Measurements from ENCODE around the gene GUCY1A1. TPM values are rescaled to one million over a fixed set of nuclear protein-coding genes. Genes with fewer than 3 reads are reported as not detected.

GUCY1A1 gene
- polyA plus RNA-seq, 1 donor from 2014 or later: 13.6 TPM

DNA sequence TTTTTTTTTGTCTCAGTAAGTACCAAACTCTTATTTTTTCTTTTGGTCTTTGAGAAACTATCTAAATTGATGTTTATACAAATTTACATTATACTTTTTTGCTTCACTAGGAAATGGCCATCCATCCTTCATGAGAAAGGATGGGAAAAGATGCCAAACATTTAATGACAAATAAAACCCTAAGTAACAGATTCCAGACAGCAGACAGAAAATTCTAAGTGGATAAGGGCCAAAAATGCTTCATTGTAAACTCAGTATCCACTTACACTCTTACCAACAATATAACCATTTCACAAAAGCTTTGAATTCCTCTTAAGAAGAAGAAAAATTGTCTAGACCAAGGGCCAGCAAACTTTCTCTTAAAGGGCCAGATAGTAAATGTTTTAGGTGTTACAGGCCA lies 95.7 kb downstream of the GUCY1A1 start:
- Histone ChIP-seq H3F3A (ENCODE audit: insufficient read depth, low read length, poor library complexity, severe bottlenecking) (no peaks in the 10 kb centered on the region), H2AFZ (ENCODE audit: low read depth, low read length) (no peak overlapping the region), H3K9me3 (ENCODE audit: low read length) (no peaks in the 10 kb centered on the region), H3K4me2 (ENCODE audit: low read length) (no peak overlapping the region), H3K9me2 (ENCODE audit: insufficient read depth, low read length) (no peaks in the 10 kb centered on the region), H3K36me3 (ENCODE audit: insufficient read depth, low read length) (no peaks in the 10 kb centered on the region), H3K79me2 (replicated peaks; ENCODE audit: insufficient read depth, low read length) (no peaks in the 10 kb centered on the region), H3K27ac (ENCODE audit: low read length) (no peak overlapping the region), H3K9ac (ENCODE audit: low read length) (no peak overlapping the region), H3K4me3 (ENCODE audit: low read length) (no peak overlapping the region), H4K20me1 (ENCODE audit: insufficient read depth) (no peaks in the 10 kb centered on the region), H3K27me3 (ENCODE audit: insufficient read depth, low read depth, low read length) (peaks cover 14% of the 10 kb centered on the region)
- TF ChIP-seq, protein P1, sequence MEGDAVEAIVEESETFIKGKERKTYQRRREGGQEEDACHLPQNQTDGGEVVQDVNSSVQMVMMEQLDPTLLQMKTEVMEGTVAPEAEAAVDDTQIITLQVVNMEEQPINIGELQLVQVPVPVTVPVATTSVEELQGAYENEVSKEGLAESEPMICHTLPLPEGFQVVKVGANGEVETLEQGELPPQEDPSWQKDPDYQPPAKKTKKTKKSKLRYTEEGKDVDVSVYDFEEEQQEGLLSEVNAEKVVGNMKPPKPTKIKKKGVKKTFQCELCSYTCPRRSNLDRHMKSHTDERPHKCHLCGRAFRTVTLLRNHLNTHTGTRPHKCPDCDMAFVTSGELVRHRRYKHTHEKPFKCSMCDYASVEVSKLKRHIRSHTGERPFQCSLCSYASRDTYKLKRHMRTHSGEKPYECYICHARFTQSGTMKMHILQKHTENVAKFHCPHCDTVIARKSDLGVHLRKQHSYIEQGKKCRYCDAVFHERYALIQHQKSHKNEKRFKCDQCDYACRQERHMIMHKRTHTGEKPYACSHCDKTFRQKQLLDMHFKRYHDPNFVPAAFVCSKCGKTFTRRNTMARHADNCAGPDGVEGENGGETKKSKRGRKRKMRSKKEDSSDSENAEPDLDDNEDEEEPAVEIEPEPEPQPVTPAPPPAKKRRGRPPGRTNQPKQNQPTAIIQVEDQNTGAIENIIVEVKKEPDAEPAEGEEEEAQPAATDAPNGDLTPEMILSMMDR (IDR thresholded peaks at IDR 0.05; ENCODE audit: poor library complexity, severe bottlenecking): no peak
- TF ChIP-seq, protein P2, sequence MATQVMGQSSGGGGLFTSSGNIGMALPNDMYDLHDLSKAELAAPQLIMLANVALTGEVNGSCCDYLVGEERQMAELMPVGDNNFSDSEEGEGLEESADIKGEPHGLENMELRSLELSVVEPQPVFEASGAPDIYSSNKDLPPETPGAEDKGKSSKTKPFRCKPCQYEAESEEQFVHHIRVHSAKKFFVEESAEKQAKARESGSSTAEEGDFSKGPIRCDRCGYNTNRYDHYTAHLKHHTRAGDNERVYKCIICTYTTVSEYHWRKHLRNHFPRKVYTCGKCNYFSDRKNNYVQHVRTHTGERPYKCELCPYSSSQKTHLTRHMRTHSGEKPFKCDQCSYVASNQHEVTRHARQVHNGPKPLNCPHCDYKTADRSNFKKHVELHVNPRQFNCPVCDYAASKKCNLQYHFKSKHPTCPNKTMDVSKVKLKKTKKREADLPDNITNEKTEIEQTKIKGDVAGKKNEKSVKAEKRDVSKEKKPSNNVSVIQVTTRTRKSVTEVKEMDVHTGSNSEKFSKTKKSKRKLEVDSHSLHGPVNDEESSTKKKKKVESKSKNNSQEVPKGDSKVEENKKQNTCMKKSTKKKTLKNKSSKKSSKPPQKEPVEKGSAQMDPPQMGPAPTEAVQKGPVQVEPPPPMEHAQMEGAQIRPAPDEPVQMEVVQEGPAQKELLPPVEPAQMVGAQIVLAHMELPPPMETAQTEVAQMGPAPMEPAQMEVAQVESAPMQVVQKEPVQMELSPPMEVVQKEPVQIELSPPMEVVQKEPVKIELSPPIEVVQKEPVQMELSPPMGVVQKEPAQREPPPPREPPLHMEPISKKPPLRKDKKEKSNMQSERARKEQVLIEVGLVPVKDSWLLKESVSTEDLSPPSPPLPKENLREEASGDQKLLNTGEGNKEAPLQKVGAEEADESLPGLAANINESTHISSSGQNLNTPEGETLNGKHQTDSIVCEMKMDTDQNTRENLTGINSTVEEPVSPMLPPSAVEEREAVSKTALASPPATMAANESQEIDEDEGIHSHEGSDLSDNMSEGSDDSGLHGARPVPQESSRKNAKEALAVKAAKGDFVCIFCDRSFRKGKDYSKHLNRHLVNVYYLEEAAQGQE (IDR thresholded peaks at IDR 0.05; ENCODE audit: borderline replicate concordance): no peak
- TF ChIP-seq POLR2AphosphoS5 (IDR thresholded peaks at IDR 0.05) (no peak), SMC3 (conservative IDR thresholded peaks at IDR 0.05; ENCODE audit: poor library complexity) (no peak), MXI1 (conservative IDR thresholded peaks at IDR 0.05; ENCODE audit: poor library complexity, severe bottlenecking) (no peak), TAF1 (IDR thresholded peaks at IDR 0.05; ENCODE audit: low read depth) (no peak), EP300 (conservative IDR thresholded peaks at IDR 0.05; ENCODE audit: poor library complexity, severe bottlenecking) (no peak), EZH2 (IDR thresholded peaks at IDR 0.05; ENCODE audit: borderline replicate concordance, insufficient read depth, low read length, poor library complexity, severe bottlenecking) (no peak), RAD21 (conservative IDR thresholded peaks at IDR 0.05) (no peak)

DNA sequence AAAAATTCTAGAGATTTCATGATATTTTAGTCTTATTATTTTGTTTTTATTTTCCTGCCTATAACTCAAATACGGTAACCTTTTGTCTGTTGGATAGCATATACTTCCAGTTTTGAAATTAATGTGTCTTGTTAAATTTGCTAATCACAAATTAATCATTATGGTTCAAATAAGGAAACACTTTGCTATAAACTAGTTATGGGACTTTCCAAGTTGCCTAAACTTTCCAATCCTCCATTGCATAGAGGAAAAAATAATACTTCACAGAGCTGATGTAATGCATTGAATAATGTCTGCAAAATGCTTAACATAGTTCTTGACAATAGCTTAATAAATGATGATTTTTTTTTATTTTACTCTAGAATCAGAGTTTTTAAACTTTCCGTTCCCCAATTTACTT lies 96.9 kb downstream of the GUCY1A1 start:
- Histone ChIP-seq H3K4me3 (ENCODE audit: low read length) (no peak overlapping the region), H3K4me2 (ENCODE audit: low read length) (no peak overlapping the region), H3F3A (ENCODE audit: insufficient read depth, low read length, poor library complexity, severe bottlenecking) (no peaks in the 10 kb centered on the region), H4K20me1 (ENCODE audit: insufficient read depth) (no peaks in the 10 kb centered on the region), H3K27ac (ENCODE audit: low read length) (no peak overlapping the region), H3K9ac (ENCODE audit: low read length) (no peak overlapping the region), H3K9me2 (ENCODE audit: insufficient read depth, low read length) (no peaks in the 10 kb centered on the region), H3K36me3 (ENCODE audit: insufficient read depth, low read length) (no peaks in the 10 kb centered on the region), H3K9me3 (ENCODE audit: low read length) (no peaks in the 10 kb centered on the region), H2AFZ (ENCODE audit: low read depth, low read length) (no peak overlapping the region), H3K79me2 (replicated peaks; ENCODE audit: insufficient read depth, low read length) (no peaks in the 10 kb centered on the region), H3K27me3 (ENCODE audit: insufficient read depth, low read depth, low read length) (peaks cover 14% of the 10 kb centered on the region)
- TF ChIP-seq POLR2AphosphoS5 (IDR thresholded peaks at IDR 0.05) (no peak), EP300 (conservative IDR thresholded peaks at IDR 0.05; ENCODE audit: poor library complexity, severe bottlenecking) (no peak), EZH2 (IDR thresholded peaks at IDR 0.05; ENCODE audit: borderline replicate concordance, insufficient read depth, low read length, poor library complexity, severe bottlenecking) (no peak), TAF1 (IDR thresholded peaks at IDR 0.05; ENCODE audit: low read depth) (no peak), RAD21 (conservative IDR thresholded peaks at IDR 0.05) (no peak), MXI1 (conservative IDR thresholded peaks at IDR 0.05; ENCODE audit: poor library complexity, severe bottlenecking) (no peak), SMC3 (conservative IDR thresholded peaks at IDR 0.05; ENCODE audit: poor library complexity) (no peak)
- TF ChIP-seq, protein P1 (IDR thresholded peaks at IDR 0.05; ENCODE audit: poor library complexity, severe bottlenecking): no peak
- TF ChIP-seq, protein P2 (IDR thresholded peaks at IDR 0.05; ENCODE audit: borderline replicate concordance): no peak

All from neural cell (in vitro differentiated cells).